ENCODE results near the gene ZEB1. TPM values are rescaled to one million over a fixed set of nuclear protein-coding genes. Genes with fewer than 3 reads are reported as not detected.

ZEB1 gene
- total and polyA plus RNA-seq, 2 experiments from 2014 or later = 19.1 to 37.3 TPM

DNA sequence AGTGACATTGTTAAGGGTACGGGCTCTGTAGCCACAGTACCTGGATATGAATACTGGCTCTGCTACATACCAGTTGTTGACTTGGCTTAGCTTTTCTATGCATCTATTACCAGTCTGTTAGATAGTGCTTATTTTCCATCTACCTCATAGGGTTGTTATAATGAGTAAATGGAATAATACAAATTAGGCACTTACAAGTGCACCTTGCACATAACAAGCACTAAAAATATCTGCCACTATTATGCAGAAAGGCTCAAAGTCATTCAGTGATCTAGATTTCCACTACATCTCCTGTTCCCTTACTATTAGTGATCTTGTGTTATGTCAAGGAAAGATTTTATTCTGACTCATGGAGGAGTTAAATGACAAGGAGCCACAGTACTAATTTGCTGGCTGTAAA lies 27.9 kb upstream of the ZEB1 start:
- TF ChIP-seq CTCF (IDR thresholded peaks at IDR 0.05; ENCODE audit: low read depth, low read length) = no peak
- DNase-seq (ENCODE audit: low read depth in 1 of 2, low spot score in 1 of 2) = no peak
- Histone ChIP-seq H3K36me3 (no peaks in the 10 kb centered on the region), H3K4me1 (ENCODE audit: low read depth) (no peaks in the 10 kb centered on the region), H3K27me3 (no peaks in the 10 kb centered on the region), H3K27ac (no peak overlapping the region), H3K9me3 (ENCODE audit: low read depth) (no peaks in the 10 kb centered on the region), H3K4me3 (no peak overlapping the region)

DNA sequence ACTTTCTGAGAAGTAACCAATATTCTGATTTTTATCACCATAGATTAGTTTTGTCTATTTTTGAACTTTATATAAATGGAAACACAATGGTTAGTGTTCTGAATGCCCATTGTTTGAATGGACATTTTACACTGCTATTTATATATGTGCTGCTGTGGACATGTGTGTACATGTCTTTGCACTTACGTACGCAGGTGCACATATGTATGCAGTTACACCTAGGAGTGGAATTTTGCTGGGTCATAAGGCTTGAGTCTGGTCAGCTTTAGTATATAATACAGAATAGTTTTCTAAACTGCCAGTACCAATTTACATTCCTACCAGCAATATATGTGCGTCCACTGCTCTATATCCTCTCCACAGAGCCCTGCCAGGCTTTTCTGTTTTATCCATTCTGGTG lies 24.5 kb upstream of the ZEB1 start:
- TF ChIP-seq CTCF (IDR thresholded peaks at IDR 0.05; ENCODE audit: low read depth, low read length) = no peak

GRCh38 chr10:31296754-31297153 lies 22.3 kb upstream of the ZEB1 start:
- H3K27me3 ChIP-seq = no peaks in the 10 kb centered on the region
- H3K27ac ChIP-seq = no peak overlapping the region
- H3K4me3 ChIP-seq = no peak overlapping the region
- no peaks in the 10 kb centered on the region for H3K4me1 ChIP-seq (ENCODE audit: low read depth)
- no peaks in the 10 kb centered on the region for H3K36me3 ChIP-seq
- DNase-seq (ENCODE audit: low read depth in 1 of 2, low spot score in 1 of 2) = no peak
- TF ChIP-seq CTCF (IDR thresholded peaks at IDR 0.05; ENCODE audit: low read depth, low read length) = no peak
- no peaks in the 10 kb centered on the region for H3K9me3 ChIP-seq (ENCODE audit: low read depth)

More for the DNA sequence above, 24.5 kb upstream of the ZEB1 start:
- no peaks in the 10 kb centered on the region for H3K9me3 ChIP-seq (ENCODE audit: low read depth)
- H3K4me1 ChIP-seq (ENCODE audit: low read depth) = no peaks in the 10 kb centered on the region
- H3K4me3 ChIP-seq = no peak overlapping the region
- H3K36me3 ChIP-seq = no peaks in the 10 kb centered on the region
- no peak overlapping the region for H3K27ac ChIP-seq
- DNase-seq (ENCODE audit: low read depth in 1 of 2, low spot score in 1 of 2) = no peak
- no peaks in the 10 kb centered on the region for H3K27me3 ChIP-seq

- Histone ChIP-seq H3K4me1 (ENCODE audit: low read depth) (no peaks in the 10 kb centered on the region), H3K27ac (no peak overlapping the region), H3K27me3 (no peaks in the 10 kb centered on the region), H3K4me3 (no peak overlapping the region), H3K36me3 (no peaks in the 10 kb centered on the region), H3K9me3 (ENCODE audit: low read depth) (no peaks in the 10 kb centered on the region)
- no peak for TF ChIP-seq CTCF (IDR thresholded peaks at IDR 0.05; ENCODE audit: low read depth, low read length)
- no peak for DNase-seq (ENCODE audit: low read depth in 1 of 2, low spot score in 1 of 2)
These were observed 19.9 kb upstream of the ZEB1 start for GRCh38 chr10:31299119-31299518.

DNA sequence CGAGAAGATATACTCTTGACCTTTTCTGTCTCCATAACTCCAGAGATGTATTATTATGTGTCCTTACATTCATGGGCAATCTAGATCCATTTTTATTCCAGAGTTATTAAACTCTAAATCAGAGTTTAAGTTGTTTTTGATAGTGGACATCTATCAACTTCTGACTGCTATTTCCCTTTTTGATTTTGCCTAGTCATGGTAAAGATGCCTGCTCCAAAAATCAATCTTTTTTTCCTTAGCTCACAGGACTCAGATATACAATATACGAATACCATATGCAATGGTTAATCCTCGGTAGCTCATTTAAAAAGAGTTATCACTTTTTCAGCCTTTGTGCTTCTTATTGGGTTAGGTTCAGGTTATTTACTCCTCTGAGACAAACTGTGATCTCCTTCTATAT lies 15.8 kb upstream of the ZEB1 start:
- no peak for TF ChIP-seq CTCF (IDR thresholded peaks at IDR 0.05; ENCODE audit: low read depth, low read length)
- Histone ChIP-seq H3K36me3 (no peaks in the 10 kb centered on the region), H3K4me1 (ENCODE audit: low read depth) (no peaks in the 10 kb centered on the region), H3K9me3 (ENCODE audit: low read depth) (no peaks in the 10 kb centered on the region), H3K27me3 (no peaks in the 10 kb centered on the region), H3K27ac (no peak overlapping the region), H3K4me3 (no peak overlapping the region)
- no peak for DNase-seq (ENCODE audit: low read depth in 1 of 2, low spot score in 1 of 2)
